ENCODE results near the gene PRR23E.

DNA sequence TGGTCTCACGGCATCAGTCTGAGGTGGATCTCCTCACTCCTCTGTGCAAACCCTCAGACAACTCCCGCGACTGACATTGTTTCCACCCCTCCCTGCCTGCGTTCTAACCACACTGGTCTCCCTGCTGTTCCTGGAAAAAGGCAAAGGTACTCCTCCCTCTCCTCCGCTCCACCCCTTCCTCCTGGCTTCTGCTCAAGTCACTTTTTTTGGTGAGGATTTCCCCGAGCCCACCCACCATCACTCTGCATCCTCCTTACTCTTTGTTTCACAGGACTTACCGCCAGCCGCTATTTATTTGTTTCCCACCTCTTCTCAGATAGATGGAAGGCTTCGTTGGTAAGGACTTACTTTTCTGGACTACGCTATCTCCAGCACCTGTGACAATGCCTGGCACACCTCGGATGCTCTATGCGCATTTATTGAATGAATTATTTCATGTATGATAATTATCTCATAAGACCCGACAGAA, 25.6 kb downstream of the PRR23E start:
- TF ChIP-seq POLR2A (IDR thresholded peaks at IDR 0.05) (no peak), POLR2AphosphoS5 (IDR thresholded peaks at IDR 0.05) (no peak), EP300 (IDR thresholded peaks at IDR 0.05) (no peak)
- TF ChIP-seq, protein P1, sequence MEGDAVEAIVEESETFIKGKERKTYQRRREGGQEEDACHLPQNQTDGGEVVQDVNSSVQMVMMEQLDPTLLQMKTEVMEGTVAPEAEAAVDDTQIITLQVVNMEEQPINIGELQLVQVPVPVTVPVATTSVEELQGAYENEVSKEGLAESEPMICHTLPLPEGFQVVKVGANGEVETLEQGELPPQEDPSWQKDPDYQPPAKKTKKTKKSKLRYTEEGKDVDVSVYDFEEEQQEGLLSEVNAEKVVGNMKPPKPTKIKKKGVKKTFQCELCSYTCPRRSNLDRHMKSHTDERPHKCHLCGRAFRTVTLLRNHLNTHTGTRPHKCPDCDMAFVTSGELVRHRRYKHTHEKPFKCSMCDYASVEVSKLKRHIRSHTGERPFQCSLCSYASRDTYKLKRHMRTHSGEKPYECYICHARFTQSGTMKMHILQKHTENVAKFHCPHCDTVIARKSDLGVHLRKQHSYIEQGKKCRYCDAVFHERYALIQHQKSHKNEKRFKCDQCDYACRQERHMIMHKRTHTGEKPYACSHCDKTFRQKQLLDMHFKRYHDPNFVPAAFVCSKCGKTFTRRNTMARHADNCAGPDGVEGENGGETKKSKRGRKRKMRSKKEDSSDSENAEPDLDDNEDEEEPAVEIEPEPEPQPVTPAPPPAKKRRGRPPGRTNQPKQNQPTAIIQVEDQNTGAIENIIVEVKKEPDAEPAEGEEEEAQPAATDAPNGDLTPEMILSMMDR (IDR thresholded peaks at IDR 0.05): no peak
